ENCODE data around the gene SH3RF1. TPM values are rescaled to one million over a fixed set of nuclear protein-coding genes. Genes with fewer than 3 reads are reported as not detected.

Gene SH3RF1
- total and polyA plus RNA-seq, 4 donors: 7.6 to 31.8 (median 18.1) TPM

- 95 to 96% methylated on average over 5 of the region's 5 CpGs for WGBS, 2 donors
- intact Hi-C loops (cut with DNase I): no loop called here
- Histone ChIP-seq H3K36me3 (ENCODE audit: control insufficient read depth in 1 of 2, insufficient read depth in 2 of 2, low read length in 1 of 2) (no peaks in the 10 kb centered on the region), H3K4me3 (ENCODE audit: low read length in 2 of 2) (no peak overlapping the region), H3K9me3 (ENCODE audit: control insufficient read depth, low read length) (no peaks in the 10 kb centered on the region), H3K27me3 (ENCODE audit: control insufficient read depth in 1 of 2, insufficient read depth in 2 of 2, low read length in 1 of 2) (no peaks in the 10 kb centered on the region), H3K4me1 (ENCODE audit: control insufficient read depth in 1 of 2, insufficient read depth in 2 of 2, low read length in 2 of 2) (peaks cover 3 to 10% of the 10 kb centered on the region in 2 donors), H3K27ac (ENCODE audit: low read depth in 1 of 2, low read length in 2 of 2) (no peak overlapping the region)
- DNase-seq (no peak), ATAC-seq (ENCODE audit: low FRiP score) (no peak)
Measured at GRCh38 chr4:169066934-169067333, 203.8 kb downstream of the SH3RF1 start.

- intact Hi-C loops (cut with DNase I): loop anchor here in 1 of 2 donors (5.0 kb wide), 2 partner anchors 33 to 208 kb away; partner anchors contain the start of gene SH3RF1
- WGBS, 2 donors: 25% methylated on average over 2 of the region's 2 CpGs
- Histone ChIP-seq H3K4me3 (ENCODE audit: low read length in 2 of 2) (no peak overlapping the region), H3K36me3 (ENCODE audit: control insufficient read depth in 1 of 2, insufficient read depth in 2 of 2, low read length in 1 of 2) (no peaks in the 10 kb centered on the region), H3K27ac (ENCODE audit: low read depth in 1 of 2, low read length in 2 of 2) (peak overlapping the region in 1 of 2 donors; percentile 3), H3K9me3 (ENCODE audit: control insufficient read depth, low read length) (no peaks in the 10 kb centered on the region), H3K27me3 (ENCODE audit: control insufficient read depth in 1 of 2, insufficient read depth in 2 of 2, low read length in 1 of 2) (no peaks in the 10 kb centered on the region), H3K4me1 (ENCODE audit: control insufficient read depth in 1 of 2, insufficient read depth in 2 of 2, low read length in 2 of 2) (peaks cover 3 to 10% of the 10 kb centered on the region in 2 donors)
- DNase-seq: no peak
- ATAC-seq (ENCODE audit: low FRiP score): no peak
Measured at GRCh38 chr4:169064296-169064695, 206.5 kb downstream of the SH3RF1 start.

- Histone ChIP-seq H3K9me3 (ENCODE audit: control insufficient read depth, low read length) (no peaks in the 10 kb centered on the region), H3K36me3 (ENCODE audit: control insufficient read depth in 1 of 2, insufficient read depth in 2 of 2, low read length in 1 of 2) (no peaks in the 10 kb centered on the region), H3K4me1 (ENCODE audit: control insufficient read depth in 1 of 2, insufficient read depth in 2 of 2, low read length in 2 of 2) (peaks cover 3 to 10% of the 10 kb centered on the region in 2 donors), H3K27me3 (ENCODE audit: control insufficient read depth in 1 of 2, insufficient read depth in 2 of 2, low read length in 1 of 2) (no peaks in the 10 kb centered on the region), H3K27ac (ENCODE audit: low read depth in 1 of 2, low read length in 2 of 2) (peak overlapping the region in 1 of 2 donors; percentile 34), H3K4me3 (ENCODE audit: low read length in 2 of 2) (no peak overlapping the region)
- intact Hi-C loops (cut with DNase I): loop anchor here in 1 of 2 donors (5.0 kb wide), 2 partner anchors 34 to 209 kb away; partner anchors contain the start of gene SH3RF1
- ATAC-seq (ENCODE audit: low FRiP score): no peak
- WGBS, 2 donors: 25 to 30% methylated on average over 3 of the region's 3 CpGs
- DNase-seq: no peak
Measured at GRCh38 chr4:169063441-169063840, 207.3 kb downstream of the SH3RF1 start.

GRCh38 chr4:169062897-169063244 lies 207.9 kb downstream of the SH3RF1 start:
- peak; percentile 13 for ATAC-seq (ENCODE audit: low FRiP score)
- 20 to 22% methylated on average over 6 of the region's 6 CpGs for whole genome bisulfite sequencing, 2 donors
- no peaks in the 10 kb centered on the region for H3K36me3 ChIP-seq (ENCODE audit: control insufficient read depth in 1 of 2, insufficient read depth in 2 of 2, low read length in 1 of 2)
- intact Hi-C loops (cut with DNase I): loop anchor here in 1 of 2 donors (5.0 kb wide), 2 partner anchors 34 to 209 kb away; partner anchors contain the start of gene SH3RF1
- DNase-seq: no peak
- H3K27ac ChIP-seq (ENCODE audit: low read depth in 1 of 2, low read length in 2 of 2): peak overlapping the region; percentile 65 to 77
- no peak overlapping the region for H3K4me3 ChIP-seq (ENCODE audit: low read length in 2 of 2)
- H3K9me3 ChIP-seq (ENCODE audit: control insufficient read depth, low read length): no peaks in the 10 kb centered on the region
- H3K4me1 ChIP-seq (ENCODE audit: control insufficient read depth in 1 of 2, insufficient read depth in 2 of 2, low read length in 2 of 2): peaks cover 3 to 10% of the 10 kb centered on the region in 2 donors
- no peaks in the 10 kb centered on the region for H3K27me3 ChIP-seq (ENCODE audit: control insufficient read depth in 1 of 2, insufficient read depth in 2 of 2, low read length in 1 of 2)

- no peaks in the 10 kb centered on the region for H3K27me3 ChIP-seq (ENCODE audit: control insufficient read depth in 1 of 2, insufficient read depth in 2 of 2, low read length in 1 of 2)
- intact Hi-C loops (cut with DNase I): loop anchor here in 1 of 2 donors (5.0 kb wide), 2 partner anchors 36 to 211 kb away; partner anchors contain the start of gene SH3RF1
- no peaks in the 10 kb centered on the region for H3K9me3 ChIP-seq (ENCODE audit: control insufficient read depth, low read length)
- ATAC-seq (ENCODE audit: low FRiP score): no peak
- H3K36me3 ChIP-seq (ENCODE audit: control insufficient read depth in 1 of 2, insufficient read depth in 2 of 2, low read length in 1 of 2): no peaks in the 10 kb centered on the region
- no peak overlapping the region for H3K27ac ChIP-seq (ENCODE audit: low read depth in 1 of 2, low read length in 2 of 2)
- H3K4me3 ChIP-seq (ENCODE audit: low read length in 2 of 2): no peak overlapping the region
- no peak for DNase-seq
- H3K4me1 ChIP-seq (ENCODE audit: control insufficient read depth in 1 of 2, insufficient read depth in 2 of 2, low read length in 2 of 2): peaks cover 3 to 10% of the 10 kb centered on the region in 2 donors
- WGBS, 2 donors: 42 to 43% methylated on average over 3 of the region's 3 CpGs
Measured at GRCh38 chr4:169061386-169061785, 209.4 kb downstream of the SH3RF1 start.

GRCh38 chr4:169060391-169061091 lies 210.2 kb downstream of the SH3RF1 start:
- Histone ChIP-seq H3K4me3 (ENCODE audit: low read length in 2 of 2) (no peak overlapping the region), H3K9me3 (ENCODE audit: control insufficient read depth, low read length) (no peaks in the 10 kb centered on the region), H3K4me1 (ENCODE audit: control insufficient read depth in 1 of 2, insufficient read depth in 2 of 2, low read length in 2 of 2) (peaks cover 3 to 10% of the 10 kb centered on the region in 2 donors), H3K36me3 (ENCODE audit: control insufficient read depth in 1 of 2, insufficient read depth in 2 of 2, low read length in 1 of 2) (no peaks in the 10 kb centered on the region), H3K27me3 (ENCODE audit: control insufficient read depth in 1 of 2, insufficient read depth in 2 of 2, low read length in 1 of 2) (no peaks in the 10 kb centered on the region), H3K27ac (ENCODE audit: low read depth in 1 of 2, low read length in 2 of 2) (peak overlapping the region; percentile 70 to 94)
- intact Hi-C loops (cut with DNase I): loop anchor here in 1 of 2 donors (5.0 kb wide), 2 partner anchors 37 to 212 kb away; partner anchors contain the start of gene SH3RF1
- peak; percentile 39 for ATAC-seq (ENCODE audit: low FRiP score)
- 3 to 6% methylated on average over 9 of the region's 9 CpGs for WGBS, 2 donors
- peak in 1 of 2 donors; percentile 55 for DNase-seq

- ATAC-seq (ENCODE audit: low FRiP score): peak; percentile 66
- no peaks in the 10 kb centered on the region for H3K27me3 ChIP-seq (ENCODE audit: control insufficient read depth in 1 of 2, insufficient read depth in 2 of 2, low read length in 1 of 2)
Measured at GRCh38 chr4:169059306-169060211, 211.2 kb downstream of the SH3RF1 start.

GRCh38 chr4:169058312-169058711 lies 212.4 kb downstream of the SH3RF1 start:
- Histone ChIP-seq H3K27me3 (ENCODE audit: control insufficient read depth in 1 of 2, insufficient read depth in 2 of 2, low read length in 1 of 2) (no peaks in the 10 kb centered on the region), H3K4me3 (ENCODE audit: low read length in 2 of 2) (no peak overlapping the region), H3K9me3 (ENCODE audit: control insufficient read depth, low read length) (no peaks in the 10 kb centered on the region), H3K4me1 (ENCODE audit: control insufficient read depth in 1 of 2, insufficient read depth in 2 of 2, low read length in 2 of 2) (peaks cover 3 to 5% of the 10 kb centered on the region in 2 donors), H3K36me3 (ENCODE audit: control insufficient read depth in 1 of 2, insufficient read depth in 2 of 2, low read length in 1 of 2) (no peaks in the 10 kb centered on the region), H3K27ac (ENCODE audit: low read depth in 1 of 2, low read length in 2 of 2) (no peak overlapping the region)
- ATAC-seq (ENCODE audit: low FRiP score): no peak
- DNase-seq: no peak
- 93% methylated on average over 7 of the region's 7 CpGs for WGBS, 2 donors
- intact Hi-C loops (cut with DNase I): no loop called here

More at GRCh38 chr4:169059306-169060211, 211.2 kb downstream of the SH3RF1 start:
- WGBS, 2 donors: 30 to 31% methylated on average over 22 of the region's 22 CpGs
- H3K27ac ChIP-seq (ENCODE audit: low read depth in 1 of 2, low read length in 2 of 2): peak overlapping the region; percentile 54 to 94
- H3K9me3 ChIP-seq (ENCODE audit: control insufficient read depth, low read length): no peaks in the 10 kb centered on the region
- peak in 1 of 2 donors; percentile 51 for DNase-seq
- no peaks in the 10 kb centered on the region for H3K36me3 ChIP-seq (ENCODE audit: control insufficient read depth in 1 of 2, insufficient read depth in 2 of 2, low read length in 1 of 2)
- H3K4me1 ChIP-seq (ENCODE audit: control insufficient read depth in 1 of 2, insufficient read depth in 2 of 2, low read length in 2 of 2): peaks cover 3 to 10% of the 10 kb centered on the region in 2 donors
- H3K4me3 ChIP-seq (ENCODE audit: low read length in 2 of 2): no peak overlapping the region
- intact Hi-C loops (cut with DNase I): loop anchor here in 1 of 2 donors (5.0 kb wide), 2 partner anchors 38 to 213 kb away; partner anchors contain the start of gene SH3RF1
